ENCODE results near the gene ANO5. TPM values are rescaled to one million over a fixed set of nuclear protein-coding genes. Genes with fewer than 3 reads are reported as not detected.

The ANO5 gene
- total and polyA plus RNA-seq, 2 donors (not counting 1 experiment from before 2014, with no cell fraction given), result 0.06 to 4.1 TPM

- Histone ChIP-seq H3K4me3 (replicated peaks in 1 of 4; ENCODE audit: control extremely low read depth in 1 of 4, insufficient read depth in 1 of 4, low read depth in 3 of 4, low read length in 4 of 4) (no peak overlapping the region), H3K4me1 (ENCODE audit: control insufficient read depth, extremely low read depth, insufficient read depth, low read length) (no peaks in the 10 kb centered on the region), H2AFZ (ENCODE audit: low read length) (no peak overlapping the region), H3K36me3 (ENCODE audit: control insufficient read depth, insufficient read depth, low read length) (no peaks in the 10 kb centered on the region), H3K9me3 (ENCODE audit: control insufficient read depth, insufficient read depth, low read depth, low read length) (no peaks in the 10 kb centered on the region), H3K27ac (ENCODE audit: insufficient read depth, low read length) (no peak overlapping the region), H4K20me1 (ENCODE audit: control insufficient read depth, extremely low read depth, insufficient read depth, low read length) (no peaks in the 10 kb centered on the region), H3K4me2 (ENCODE audit: extremely low read depth, insufficient read depth, low read length) (no peak overlapping the region), H3K9ac (ENCODE audit: insufficient read depth, low read length) (no peak overlapping the region), H3K27me3 (ENCODE audit: control insufficient read depth, insufficient read depth, low read length) (no peaks in the 10 kb centered on the region), H3K79me2 (ENCODE audit: control insufficient read depth, insufficient read depth, low read length) (no peaks in the 10 kb centered on the region)
- TF ChIP-seq EZH2 (IDR thresholded peaks at IDR 0.05; ENCODE audit: low read length, missing control alignments) (no peak), CTCF (conservative IDR thresholded peaks at IDR 0.05 in 1 of 2, IDR thresholded peaks at IDR 0.05 in 1 of 2; ENCODE audit: low read depth in 1 of 2, low read length in 2 of 2) (no peak)
- no peak for DNase-seq (ENCODE audit: low read depth in 2 of 2)
Observed at GRCh38 chr11:22203281-22203680, 10.4 kb downstream of the ANO5 start.

- Histone ChIP-seq H3K79me2 (ENCODE audit: control insufficient read depth, insufficient read depth, low read length) (no peaks in the 10 kb centered on the region), H3K27ac (ENCODE audit: insufficient read depth, low read length) (no peak overlapping the region), H3K4me3 (replicated peaks in 1 of 4; ENCODE audit: control extremely low read depth in 1 of 4, insufficient read depth in 1 of 4, low read depth in 3 of 4, low read length in 4 of 4) (no peak overlapping the region), H3K9me3 (ENCODE audit: control insufficient read depth, insufficient read depth, low read depth, low read length) (no peaks in the 10 kb centered on the region), H3K9ac (ENCODE audit: insufficient read depth, low read length) (no peak overlapping the region), H3K36me3 (ENCODE audit: control insufficient read depth, insufficient read depth, low read length) (no peaks in the 10 kb centered on the region), H3K4me1 (ENCODE audit: control insufficient read depth, extremely low read depth, insufficient read depth, low read length) (no peaks in the 10 kb centered on the region), H3K27me3 (ENCODE audit: control insufficient read depth, insufficient read depth, low read length) (no peaks in the 10 kb centered on the region), H4K20me1 (ENCODE audit: control insufficient read depth, extremely low read depth, insufficient read depth, low read length) (no peaks in the 10 kb centered on the region), H2AFZ (ENCODE audit: low read length) (no peak overlapping the region), H3K4me2 (ENCODE audit: extremely low read depth, insufficient read depth, low read length) (no peak overlapping the region)
- DNase-seq (ENCODE audit: low read depth in 2 of 2), result no peak
- TF ChIP-seq CTCF (conservative IDR thresholded peaks at IDR 0.05 in 1 of 2, IDR thresholded peaks at IDR 0.05 in 1 of 2; ENCODE audit: low read depth in 1 of 2, low read length in 2 of 2) (no peak), EZH2 (IDR thresholded peaks at IDR 0.05; ENCODE audit: low read length, missing control alignments) (no peak)
Observed at GRCh38 chr11:22207162-22207561, 14.3 kb downstream of the ANO5 start.

- Histone ChIP-seq H3K9ac (ENCODE audit: insufficient read depth, low read length) (no peak overlapping the region), H3K27me3 (ENCODE audit: control insufficient read depth, insufficient read depth, low read length) (no peaks in the 10 kb centered on the region), H3K79me2 (ENCODE audit: control insufficient read depth, insufficient read depth, low read length) (no peaks in the 10 kb centered on the region), H3K36me3 (ENCODE audit: control insufficient read depth, insufficient read depth, low read length) (no peaks in the 10 kb centered on the region), H3K4me1 (ENCODE audit: control insufficient read depth, extremely low read depth, insufficient read depth, low read length) (no peaks in the 10 kb centered on the region), H2AFZ (ENCODE audit: low read length) (no peak overlapping the region), H4K20me1 (ENCODE audit: control insufficient read depth, extremely low read depth, insufficient read depth, low read length) (no peaks in the 10 kb centered on the region), H3K4me3 (replicated peaks in 1 of 4; ENCODE audit: control extremely low read depth in 1 of 4, insufficient read depth in 1 of 4, low read depth in 3 of 4, low read length in 4 of 4) (no peak overlapping the region), H3K27ac (ENCODE audit: insufficient read depth, low read length) (no peak overlapping the region), H3K4me2 (ENCODE audit: extremely low read depth, insufficient read depth, low read length) (no peak overlapping the region), H3K9me3 (ENCODE audit: control insufficient read depth, insufficient read depth, low read depth, low read length) (no peaks in the 10 kb centered on the region)
- TF ChIP-seq CTCF (conservative IDR thresholded peaks at IDR 0.05 in 1 of 2, IDR thresholded peaks at IDR 0.05 in 1 of 2; ENCODE audit: low read depth in 1 of 2, low read length in 2 of 2), result no peak
- TF ChIP-seq EZH2 (IDR thresholded peaks at IDR 0.05; ENCODE audit: low read length, missing control alignments), result no peak
- DNase-seq (ENCODE audit: low read depth in 2 of 2), result no peak
Observed at GRCh38 chr11:22208151-22208858, 15.4 kb downstream of the ANO5 start.

All from fibroblast of lung (primary cell).